NCI-H2171 treated with DMSO at 0.1 percent for 48 hours (cell line): ENCODE measurements around the gene CPA5.
A peak's percentile ranks its signal among the peaks of the same experiment; 100 is the strongest.
"Not testable (repeated sequence)": the region's sequence is repeated elsewhere in the genome, so short reads cannot be mapped to it uniquely, and the experiment has no call there.

Experiments used
- DNase-seq: peaks from one replicate; lab custom pipeline; 2025; lab: John Stamatoyannopoulos, UW

The CPA5 gene

GRCh38 chr7:130344271-130344866 lies at the start of gene CPA5:
CPA5 (plus strand) TSS chr7:130344816; CDS start chr7:130346486, 1,670 bp downstream.
- DNase-seq = no peak

- no peak for DNase-seq
These were observed 48.2 kb upstream of the CPA5 start for GRCh38 chr7:130296221-130296951.

- no peak for DNase-seq
These were observed 46.7 kb upstream of the CPA5 start for GRCh38 chr7:130297628-130298543.

- no peak for DNase-seq
These were observed 45.9 kb upstream of the CPA5 start for GRCh38 chr7:130298544-130299326.

GRCh38 chr7:130299866-130300265 lies 44.8 kb upstream of the CPA5 start:
- DNase-seq = no peak

- no peak for DNase-seq
These were observed 43.1 kb upstream of the CPA5 start for GRCh38 chr7:130301501-130302020.

- DNase-seq = no peak
These were observed 42.0 kb upstream of the CPA5 start for GRCh38 chr7:130302649-130303048.

- no peak for DNase-seq
These were observed 41.5 kb upstream of the CPA5 start for GRCh38 chr7:130303127-130303526.

- no peak for DNase-seq
These were observed 41.1 kb upstream of the CPA5 start for GRCh38 chr7:130303551-130303950.

- DNase-seq = no peak
These were observed 40.6 kb upstream of the CPA5 start for GRCh38 chr7:130303982-130304381.

- no peak for DNase-seq
These were observed 39.7 kb upstream of the CPA5 start for GRCh38 chr7:130304878-130305277.

- DNase-seq = no peak
These were observed 39.1 kb upstream of the CPA5 start for GRCh38 chr7:130305433-130306042.

- no peak for DNase-seq
These were observed 34.6 kb upstream of the CPA5 start for GRCh38 chr7:130309986-130310385.

GRCh38 chr7:130314305-130314704 lies 30.3 kb upstream of the CPA5 start:
- no peak for DNase-seq

- DNase-seq = no peak
These were observed 25.1 kb upstream of the CPA5 start for GRCh38 chr7:130319541-130319940.

GRCh38 chr7:130321542-130322229 lies 22.9 kb upstream of the CPA5 start:
- DNase-seq = not testable (repeated sequence)

- no peak for DNase-seq
These were observed 22.0 kb upstream of the CPA5 start for GRCh38 chr7:130322615-130323014.

- peak; percentile 51 for DNase-seq
These were observed 20.2 kb upstream of the CPA5 start for GRCh38 chr7:130324306-130324943.

GRCh38 chr7:130329681-130330080 lies 14.9 kb upstream of the CPA5 start:
- DNase-seq = peak; percentile 90
